HepG2 (cell line): Measurements from ENCODE around the gene ADCY10. TPM values are rescaled to one million over a fixed set of nuclear protein-coding genes. Genes with fewer than 3 reads are reported as not detected.
A peak's percentile ranks its signal among the peaks of the same experiment; 100 is the strongest.

Experiments used
- GPN1 ChIP-seq: sonication (generic); formaldehyde crosslinking; IDR thresholded peaks from 2 replicates; pipeline ENCODE4 v1.5.1; 2020; ENCODE audit warnings: missing genetic modification reagents, borderline replicate concordance
- KLF6 ChIP-seq: IDR thresholded peaks from 2 replicates; pipeline ENCODE4 v1.8.0; 2016; ENCODE audit warnings: missing biosample characterization, missing genetic modification reagents
- MAZ ChIP-seq, 2 experiments: sonication (generic) in 1 of 2; formaldehyde crosslinking in 1 of 2; IDR thresholded peaks; 2 replicates each; pipeline versions ENCODE4 v1.5.0 to v1.6.1; 2012 to 2020; ENCODE audit warnings: low read depth in 2 of 2, mild to moderate bottlenecking in 2 of 2, borderline replicate concordance in 1 of 2, improper control_type of control experiment in 1 of 2, low read length in 1 of 2, missing genetic modification reagents in 1 of 2, moderate library complexity in 1 of 2
- MBD4 ChIP-seq: IDR thresholded peaks from 2 replicates; pipeline ENCODE4 v1.6.1; 2012; ENCODE audit warnings: low read length, inconsistent platforms, borderline replicate concordance
- RELA ChIP-seq: sonication (generic); formaldehyde crosslinking; IDR thresholded peaks from 2 replicates; pipeline ENCODE4 v1.4.0; 2020; ENCODE audit warnings: missing genetic modification reagents
- RXRA ChIP-seq: sonication (generic); formaldehyde crosslinking; IDR thresholded peaks from 2 replicates; pipeline ENCODE4 v1.5.1; 2020; ENCODE audit warnings: missing genetic modification reagents
- SAP130 ChIP-seq: IDR thresholded peaks from 2 replicates; pipeline ENCODE4 v1.6.1; 2016; ENCODE audit warnings: low read depth
- SIN3B ChIP-seq: fragments of 150-350 bp; IDR thresholded peaks from 2 replicates; pipeline ENCODE4 v1.6.1; 2014; ENCODE audit warnings: low read length
- TARDBP ChIP-seq: sonication (generic); formaldehyde crosslinking; IDR thresholded peaks from 2 replicates; pipeline ENCODE4 v1.8.0; 2022; ENCODE audit warnings: mild to moderate bottlenecking, missing genetic modification reagents
- TBP ChIP-seq: sonication (generic); formaldehyde crosslinking; IDR thresholded peaks from 2 replicates; pipeline ENCODE4 v1.5.0; 2020; ENCODE audit warnings: missing genetic modification reagents
- TGIF2 ChIP-seq: IDR thresholded peaks from 2 replicates; pipeline ENCODE4 v1.6.1; 2016; ENCODE audit warnings: control low read depth, missing compliant biosample characterization
- ZBED4 ChIP-seq: sonication (generic); formaldehyde crosslinking; IDR thresholded peaks from 2 replicates; pipeline ENCODE4 v1.4.0; 2020; ENCODE audit warnings: missing genetic modification reagents, borderline replicate concordance
- ZNF10 ChIP-seq: sonication (generic); formaldehyde crosslinking; IDR thresholded peaks from 2 replicates; pipeline ENCODE4 v1.4.0; 2020; ENCODE audit warnings: mild to moderate bottlenecking, low read depth, missing genetic modification reagents, borderline replicate concordance
- ZNF12 ChIP-seq: sonication (generic); formaldehyde crosslinking; IDR thresholded peaks from 2 replicates; pipeline ENCODE4 v1.5.0; 2020; ENCODE audit warnings: missing genetic modification reagents
- ZNF142 ChIP-seq: sonication (generic); formaldehyde crosslinking; IDR thresholded peaks from 2 replicates; pipeline ENCODE4 v1.4.0; 2020; ENCODE audit warnings: missing genetic modification reagents
- ZNF619 ChIP-seq: sonication (generic); formaldehyde crosslinking; IDR thresholded peaks from 2 replicates; pipeline ENCODE4 v1.4.0; 2020; ENCODE audit warnings: mild to moderate bottlenecking, missing genetic modification reagents
- ZSCAN12 ChIP-seq: sonication (generic); formaldehyde crosslinking; IDR thresholded peaks from 2 replicates; pipeline ENCODE4 v1.9.0; 2021; ENCODE audit warnings: mild to moderate bottlenecking, missing genetic modification reagents
- polyA plus RNA-seq, 8 experiments: library from polyadenylated mRNA; depleted of rRNA in 3 of 8; stranded (reverse) in 7 of 8; unstranded in 1 of 8; fragments of >200 nt; fragmentation: Illumina TruSeq in 4 of 8; extraction: Trizol in 4 of 8; gene quantifications; 2 replicates each; pipeline versions ENCODE4 v1.2.1 to v1.2.3, GENCODE V29; 2011 to 2016; ENCODE audit warnings: low read depth in 4 of 8, missing spikeins in 1 of 8, mixed read lengths in 1 of 8; ENCODE audit not compliant: insufficient read depth in 1 of 8
- total RNA-seq, 5 experiments: library from RNA; depleted of rRNA; stranded (reverse); fragments of >200 nt; fragmentation: Illumina TruSeq; extraction: Trizol; gene quantifications; 2 replicates each; pipeline ENCODE4 v1.2.3, GENCODE V29; 2016; ENCODE audit warnings: low read depth in 1 of 5
- TF ChIP-seq, protein P1 (sequence below): sonication (generic); formaldehyde crosslinking; IDR thresholded peaks from 2 replicates; pipeline ENCODE4 v1.5.0; 2020; ENCODE audit warnings: missing genetic modification reagents, mild to moderate bottlenecking, borderline replicate concordance

Gene ADCY10
- total and polyA plus RNA-seq, 2 of the 13 experiments (the other 11 are each of a cell fraction or from before 2014, with no cell fraction given): 0.02 to 0.03 TPM

DNA sequence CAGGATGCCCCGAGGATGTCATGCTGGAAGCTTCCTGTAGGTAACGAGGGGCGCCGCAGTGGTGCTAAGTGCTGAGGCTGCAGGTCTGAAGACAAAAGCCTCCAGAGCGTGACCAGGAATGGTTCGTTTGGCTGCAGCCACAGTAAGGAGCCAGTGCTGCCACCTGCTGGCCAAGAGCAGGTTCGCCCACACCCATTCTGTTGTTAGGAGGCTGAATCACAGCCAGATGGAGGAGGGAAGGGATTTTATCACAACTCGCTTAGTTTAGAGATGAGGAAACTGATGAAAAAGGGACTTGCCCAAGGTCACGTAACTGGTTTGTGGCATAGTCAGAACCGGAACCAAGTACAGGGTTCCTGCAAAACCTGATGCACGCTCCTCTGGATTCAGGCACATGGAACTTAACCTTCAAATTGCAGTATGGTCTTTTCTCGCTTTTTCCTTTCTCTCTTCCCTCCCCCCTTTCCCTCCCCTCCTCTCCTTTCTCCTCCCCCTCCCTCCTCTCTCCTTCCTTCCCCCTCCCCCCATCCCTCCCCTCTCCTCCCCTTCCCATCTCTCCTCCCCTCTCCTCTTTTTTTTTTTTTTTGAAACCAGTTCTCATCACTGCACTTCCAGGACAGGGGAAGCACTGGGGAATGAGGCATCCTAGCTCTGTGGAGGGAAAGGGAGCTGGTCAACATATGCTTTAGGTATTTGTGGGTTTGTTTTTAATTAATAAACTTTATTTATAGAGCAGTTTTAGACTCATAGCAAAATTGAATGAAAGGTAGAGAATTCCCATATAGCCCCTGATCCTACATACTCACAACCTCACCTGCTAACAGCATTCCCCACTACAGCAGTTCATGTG lies 110.4 kb downstream of the ADCY10 start (continued):
- TF ChIP-seq, protein P1, sequence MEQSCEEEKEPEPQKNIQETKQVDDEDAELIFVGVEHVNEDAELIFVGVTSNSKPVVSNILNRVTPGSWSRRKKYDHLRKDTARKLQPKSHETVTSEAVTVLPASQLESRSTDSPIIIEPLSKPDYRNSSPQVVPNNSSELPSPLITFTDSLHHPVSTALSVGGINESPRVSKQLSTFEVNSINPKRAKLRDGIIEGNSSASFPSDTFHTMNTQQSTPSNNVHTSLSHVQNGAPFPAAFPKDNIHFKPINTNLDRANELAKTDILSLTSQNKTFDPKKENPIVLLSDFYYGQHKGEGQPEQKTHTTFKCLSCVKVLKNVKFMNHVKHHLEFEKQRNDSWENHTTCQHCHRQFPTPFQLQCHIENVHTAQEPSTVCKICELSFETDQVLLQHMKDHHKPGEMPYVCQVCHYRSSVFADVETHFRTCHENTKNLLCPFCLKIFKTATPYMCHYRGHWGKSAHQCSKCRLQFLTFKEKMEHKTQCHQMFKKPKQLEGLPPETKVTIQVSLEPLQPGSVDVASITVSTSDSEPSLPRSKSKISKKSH: no peak
- TF ChIP-seq RELA (CRISPR knock-in tag): no peak
- TF ChIP-seq GPN1 (CRISPR knock-in tag): no peak
- no peak for TF ChIP-seq KLF6 (CRISPR knock-in tag)
- TF ChIP-seq ZBED4 (CRISPR knock-in tag): no peak
- TF ChIP-seq ZNF12 (CRISPR knock-in tag): peak; percentile 52; the same call in 1 of the 2 replicates
- no peak for TF ChIP-seq ZNF10 (CRISPR knock-in tag)
- TF ChIP-seq TBP (CRISPR knock-in tag): no peak; the same call in 1 of the 2 replicates
- TF ChIP-seq ZNF619 (CRISPR knock-in tag): no peak
- TF ChIP-seq RXRA (CRISPR knock-in tag): peak; percentile 32; the same call in 1 of the 2 replicates
- no peak for TF ChIP-seq ZSCAN12 (CRISPR knock-in tag)
- no peak for TF ChIP-seq TGIF2 (CRISPR knock-in tag)
- no peak for TF ChIP-seq SIN3B
- no peak for TF ChIP-seq MAZ (IDR thresholded peaks at IDR 0.05; ENCODE audit: borderline replicate concordance, low read depth, low read length)
- no peak for TF ChIP-seq MAZ (CRISPR knock-in tag; IDR thresholded peaks at IDR 0.05; ENCODE audit: low read depth)
- 0 out of 2 replicates have a peak, but pooled peaks have one; percentile 34 for TF ChIP-seq TARDBP (CRISPR knock-in tag)
- TF ChIP-seq ZNF142 (CRISPR knock-in tag): no peak
- no peak for TF ChIP-seq MBD4
- TF ChIP-seq SAP130: peak; percentile 65
